Neural cell (in vitro differentiated cells): Measurements from ENCODE around the gene GALNT12. TPM values are rescaled to one million over a fixed set of nuclear protein-coding genes. Genes with fewer than 3 reads are reported as not detected.

Experiments used
- H2AFZ ChIP-seq: fragments of 200-600, 300-800 bp; sonication (generic), shearing (Covaris generic); 2 replicates; pipeline ENCODE4 v1.6.0; 2014; ENCODE audit warnings: low read depth, mild to moderate bottlenecking, antibody characterized with exemption, low read length, moderate library complexity
- H3F3A ChIP-seq: fragments of 200-600 bp; shearing (Covaris generic); 2 replicates; pipeline ENCODE4 v1.6.1; 2016; ENCODE audit warnings: mild to moderate bottlenecking, moderate library complexity, mixed read lengths, antibody characterized with exemption, low read length; ENCODE audit not compliant: insufficient read depth, poor library complexity, severe bottlenecking
- H3K27ac ChIP-seq: fragments of 200-600, 300-800 bp; sonication (generic), shearing (Covaris generic); 2 replicates; pipeline ENCODE4 v1.5.1; 2014; ENCODE audit warnings: mild to moderate bottlenecking, low read length, moderate library complexity
- H3K27me3 ChIP-seq: fragments of 300-800, 200-600 bp; sonication (generic), shearing (Covaris generic); 2 replicates; pipeline ENCODE4 v1.6.0; 2014; ENCODE audit warnings: mild to moderate bottlenecking, low read depth, low read length, moderate library complexity; ENCODE audit not compliant: insufficient read depth
- H3K36me3 ChIP-seq: fragments of 300-800, 200-600 bp; sonication (generic), shearing (Covaris generic); 2 replicates; pipeline ENCODE4 v1.5.1; 2014; ENCODE audit warnings: mild to moderate bottlenecking, antibody characterized with exemption, low read length, moderate library complexity; ENCODE audit not compliant: insufficient read depth
- H3K4me2 ChIP-seq: fragments of 300-800, 200-600 bp; sonication (generic), shearing (Covaris generic); 2 replicates; pipeline ENCODE4 v1.6.0; 2014; ENCODE audit warnings: mild to moderate bottlenecking, low read length
- H3K4me3 ChIP-seq: fragments of 300-800, 200-600 bp; sonication (generic), shearing (Covaris generic); 2 replicates; pipeline ENCODE4 v1.5.1; 2014; ENCODE audit warnings: mild to moderate bottlenecking, low read length, moderate library complexity
- H3K79me2 ChIP-seq: fragments of 200-600 bp; shearing (Covaris generic); replicated peaks from 2 replicates; pipeline ENCODE4 v1.6.0; 2014; ENCODE audit warnings: mild to moderate bottlenecking, low read length, moderate library complexity; ENCODE audit not compliant: insufficient read depth
- H3K9ac ChIP-seq: fragments of 300-800, 200-600 bp; sonication (generic), shearing (Covaris generic); 2 replicates; pipeline ENCODE4 v1.6.1; 2016; ENCODE audit warnings: mild to moderate bottlenecking, low read length, mixed read lengths
- H3K9me2 ChIP-seq: fragments of 200-600 bp; shearing (Covaris generic); 2 replicates; pipeline ENCODE4 v1.6.1; 2016; ENCODE audit warnings: mild to moderate bottlenecking, low read length, mixed read lengths; ENCODE audit not compliant: insufficient read depth
- H3K9me3 ChIP-seq: fragments of 200-600, 300-800 bp; sonication (generic), shearing (Covaris generic); 2 replicates; pipeline ENCODE4 v1.6.1; 2016; ENCODE audit warnings: mild to moderate bottlenecking, mixed run types, low read length, moderate library complexity, mixed read lengths
- H4K20me1 ChIP-seq: fragments of 200-600 bp; shearing (Covaris generic); 2 replicates; pipeline ENCODE4 v1.6.1; 2016; ENCODE audit warnings: mild to moderate bottlenecking, mixed run types; ENCODE audit not compliant: insufficient read depth
- CTCF ChIP-seq: fragments of 450-650 bp; IDR thresholded peaks from 2 replicates; pipeline ENCODE4 v1.5.1; 2014; ENCODE audit warnings: antibody characterized with exemption, mild to moderate bottlenecking, moderate library complexity; ENCODE audit not compliant: poor library complexity, severe bottlenecking
- EP300 ChIP-seq: fragments of 450-650 bp; conservative IDR thresholded peaks from 2 replicates; pipeline ENCODE4 v1.6.1; 2014; ENCODE audit warnings: antibody characterized with exemption, mild to moderate bottlenecking, moderate library complexity; ENCODE audit not compliant: poor library complexity, severe bottlenecking
- EZH2 ChIP-seq: fragments of 200-600, 300-800 bp; shearing (Covaris generic), sonication (generic); IDR thresholded peaks from 2 replicates; pipeline ENCODE4 v1.6.1; 2014; ENCODE audit warnings: antibody characterized with exemption, low read length, borderline replicate concordance, mild to moderate bottlenecking; ENCODE audit not compliant: insufficient read depth, poor library complexity, severe bottlenecking
- MXI1 ChIP-seq: fragments of 450-650 bp; conservative IDR thresholded peaks from 2 replicates; pipeline ENCODE4 v1.6.1; 2014; ENCODE audit warnings: antibody characterized with exemption, mild to moderate bottlenecking; ENCODE audit not compliant: poor library complexity, severe bottlenecking
- POLR2AphosphoS5 ChIP-seq: IDR thresholded peaks from 2 replicates; pipeline ENCODE4 v1.6.1; 2012
- RAD21 ChIP-seq: fragments of 450-650 bp; conservative IDR thresholded peaks from 2 replicates; pipeline ENCODE4 v1.6.1; 2014; ENCODE audit warnings: antibody characterized with exemption, mild to moderate bottlenecking, moderate library complexity
- REST ChIP-seq: IDR thresholded peaks from 2 replicates; pipeline ENCODE4 v1.6.1; 2012; ENCODE audit warnings: borderline replicate concordance
- SMC3 ChIP-seq: fragments of 450-650 bp; conservative IDR thresholded peaks from 2 replicates; pipeline ENCODE4 v1.6.1; 2014; ENCODE audit warnings: antibody characterized with exemption, mild to moderate bottlenecking, moderate library complexity; ENCODE audit not compliant: poor library complexity
- TAF1 ChIP-seq: IDR thresholded peaks from 2 replicates; pipeline ENCODE4 v1.6.1; 2012; ENCODE audit warnings: low read depth
- polyA plus RNA-seq: library from polyadenylated mRNA; depleted of rRNA; stranded (reverse); fragments of >200 nt; gene quantifications from 2 replicates; pipeline ENCODE4 v1.2.3, GENCODE V29; 2014

The GALNT12 gene
- polyA plus RNA-seq, 1 donor from 2014 or later = 8.4 TPM

DNA sequence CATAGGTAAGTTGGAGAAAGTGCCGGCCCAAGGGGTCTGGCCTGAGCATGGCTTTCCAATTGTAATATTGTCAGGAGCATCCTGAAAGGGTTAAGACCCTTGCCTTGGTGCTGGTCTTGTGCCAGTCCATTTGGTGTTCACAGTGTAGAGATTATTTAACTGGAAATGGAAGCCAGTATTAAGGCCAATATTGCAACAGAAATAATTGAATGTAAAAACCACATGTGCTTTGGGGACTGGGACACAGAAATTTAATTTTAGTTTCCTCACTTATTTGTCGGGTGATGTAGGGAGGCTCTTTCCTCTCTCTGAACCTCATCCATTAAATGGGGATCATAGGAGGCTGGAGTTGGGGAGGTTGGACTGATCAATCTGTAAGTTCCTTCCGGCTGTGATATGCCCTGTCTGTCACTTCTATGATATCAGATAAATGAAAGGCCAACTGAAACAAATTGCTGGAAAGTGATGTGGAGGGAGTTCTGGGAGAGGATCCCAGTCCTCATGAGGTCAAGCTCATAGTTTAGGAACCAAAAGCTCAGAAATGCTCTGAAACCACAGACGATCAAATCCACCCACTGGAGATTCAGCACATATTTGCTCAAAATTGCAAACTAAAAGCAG, 81.4 kb downstream of the GALNT12 start:
- no peak overlapping the region for H2AFZ ChIP-seq
- no peak overlapping the region for H3K9ac ChIP-seq
- H3K27ac ChIP-seq = no peak overlapping the region
- no peaks in the 10 kb centered on the region for H3K36me3 ChIP-seq
- H3F3A ChIP-seq = no peaks in the 10 kb centered on the region
- no peaks in the 10 kb centered on the region for H3K27me3 ChIP-seq
- H3K79me2 ChIP-seq = no peaks in the 10 kb centered on the region
- H3K4me2 ChIP-seq = no peak overlapping the region
- no peak overlapping the region for H3K4me3 ChIP-seq
- no peaks in the 10 kb centered on the region for H4K20me1 ChIP-seq
- H3K9me3 ChIP-seq = no peaks in the 10 kb centered on the region
- TF ChIP-seq CTCF = no peak
- TF ChIP-seq RAD21 = no peak
- no peak for TF ChIP-seq EZH2
- no peak for TF ChIP-seq EP300
- no peak for TF ChIP-seq MXI1
- no peak for TF ChIP-seq SMC3
- TF ChIP-seq REST = no peak
- no peak for TF ChIP-seq TAF1
- TF ChIP-seq POLR2AphosphoS5 = no peak
- no peaks in the 10 kb centered on the region for H3K9me2 ChIP-seq

- Histone ChIP-seq H3K79me2 (no peaks in the 10 kb centered on the region), H4K20me1 (no peaks in the 10 kb centered on the region), H3K4me2 (no peak overlapping the region), H3K4me3 (no peak overlapping the region), H3K9me3 (no peaks in the 10 kb centered on the region), H3K9ac (no peak overlapping the region), H3K36me3 (no peaks in the 10 kb centered on the region), H3K27me3 (no peaks in the 10 kb centered on the region), H2AFZ (no peak overlapping the region), H3K27ac (no peak overlapping the region), H3F3A (no peaks in the 10 kb centered on the region), H3K9me2 (no peaks in the 10 kb centered on the region)
- TF ChIP-seq SMC3 (no peak), CTCF (no peak), RAD21 (no peak), TAF1 (no peak)
Observed at GRCh38 chr9:98890256-98890655, 82.8 kb downstream of the GALNT12 start.
